ENCODE measurements around the gene KRTAP5-2.
"Not testable (repeated sequence)": the region's sequence is repeated elsewhere in the genome, so short reads cannot be mapped to it uniquely, and the experiment has no call there.

KRTAP5-2 gene

DNA sequence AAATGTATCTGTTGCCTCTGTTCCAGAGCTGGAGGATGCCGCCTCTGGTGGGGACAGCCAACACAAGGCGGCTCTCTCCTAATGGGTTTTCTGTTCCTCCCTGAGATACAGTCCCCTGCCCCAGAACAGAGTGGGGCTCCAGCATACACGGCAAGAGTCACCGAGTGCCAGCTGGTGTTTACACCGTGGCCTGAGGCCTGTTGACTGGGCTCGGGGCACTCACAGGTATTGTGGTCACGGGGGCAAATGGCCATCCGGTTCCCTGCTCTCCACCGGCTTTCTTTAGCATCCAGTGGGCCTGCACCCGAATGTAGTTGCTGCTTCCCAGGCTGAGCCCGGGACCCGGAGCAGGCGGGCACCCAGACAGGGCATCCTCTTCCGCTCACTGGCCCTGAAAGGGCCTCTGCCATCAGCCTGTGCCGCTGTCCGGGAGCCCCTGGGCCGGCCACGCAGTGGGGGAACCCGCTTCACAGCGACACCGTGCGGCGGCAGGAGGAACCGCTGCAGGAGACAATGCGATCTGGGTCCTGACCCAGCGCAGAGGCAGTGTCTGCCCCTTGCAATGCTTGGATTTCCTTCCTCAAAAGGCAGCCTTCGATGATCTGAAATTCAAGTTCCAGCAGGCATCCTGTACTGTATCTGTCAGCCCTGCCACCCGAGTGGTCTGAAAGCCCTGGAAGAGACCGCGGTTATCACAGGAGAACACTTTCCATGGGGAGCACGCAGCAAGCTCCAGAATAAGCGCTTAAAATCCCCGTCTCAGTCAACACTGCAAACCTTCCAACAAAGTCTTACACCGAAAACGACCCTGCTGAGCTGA is 30.6 kb upstream of the KRTAP5-2 start:
- DNase-seq (ENCODE audit: low spot score): peak; percentile 87

DNA sequence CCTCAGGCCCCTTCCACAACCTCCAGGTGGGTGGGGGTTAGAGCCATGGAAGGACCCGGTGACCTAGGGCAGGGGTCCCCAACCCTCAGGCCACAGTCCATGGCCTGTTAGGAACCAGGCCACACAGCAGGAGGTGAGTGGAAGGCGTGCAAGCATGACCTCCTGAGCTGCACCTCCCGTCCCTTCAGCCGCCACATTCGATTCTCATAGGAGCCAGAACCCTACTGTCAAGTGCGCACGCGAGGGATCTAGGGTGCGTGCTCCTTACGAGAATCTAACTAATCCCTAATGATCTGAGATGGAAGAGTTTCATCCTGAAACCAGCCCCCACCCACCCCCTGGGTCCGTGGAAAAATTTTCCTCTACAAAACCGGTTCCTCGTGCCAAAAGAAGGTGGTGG is 27.4 kb upstream of the KRTAP5-2 start:
- no peak for DNase-seq (ENCODE audit: low spot score)

DNA sequence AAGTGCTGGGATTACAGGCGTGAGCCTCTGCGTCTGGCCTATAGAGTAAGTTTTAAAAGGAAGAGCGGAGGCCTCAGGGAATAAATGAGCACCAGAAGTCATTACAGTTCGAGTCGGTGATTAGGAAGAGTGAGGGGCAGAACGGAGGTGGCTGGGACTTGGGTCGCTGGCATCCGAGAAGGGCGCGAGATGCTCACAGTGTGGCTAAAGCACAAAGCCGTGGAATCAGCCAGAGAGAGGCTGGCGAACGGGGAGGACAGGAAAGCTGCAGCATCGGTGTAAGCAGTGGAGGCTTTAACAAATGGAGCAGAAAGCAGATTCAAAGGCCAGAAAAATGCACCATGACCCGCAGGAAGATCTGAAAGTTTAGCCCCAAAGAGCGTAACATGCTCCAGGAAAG is 26.5 kb upstream of the KRTAP5-2 start:
- DNase-seq (ENCODE audit: low spot score): no peak

DNA sequence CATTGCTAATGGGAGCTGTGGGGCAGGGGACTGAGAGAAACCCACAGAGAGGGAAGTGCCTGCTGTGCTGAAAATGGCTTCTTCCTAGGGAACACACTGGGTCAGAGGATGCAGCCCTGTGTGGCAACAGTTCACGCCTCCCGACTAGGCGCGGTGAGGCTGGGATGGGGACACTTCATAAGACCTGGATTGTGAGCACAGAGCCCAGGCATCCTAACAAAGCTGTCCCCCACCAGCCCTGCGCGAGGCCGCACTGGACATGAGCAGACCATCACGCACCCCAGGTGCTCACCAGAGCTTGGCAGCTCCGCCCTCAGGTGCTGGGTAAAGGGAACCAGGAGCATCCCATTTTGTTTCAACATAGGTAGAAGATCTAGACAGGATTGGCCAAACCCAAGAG is 25.6 kb upstream of the KRTAP5-2 start:
- no peak for DNase-seq (ENCODE audit: low spot score)

DNA sequence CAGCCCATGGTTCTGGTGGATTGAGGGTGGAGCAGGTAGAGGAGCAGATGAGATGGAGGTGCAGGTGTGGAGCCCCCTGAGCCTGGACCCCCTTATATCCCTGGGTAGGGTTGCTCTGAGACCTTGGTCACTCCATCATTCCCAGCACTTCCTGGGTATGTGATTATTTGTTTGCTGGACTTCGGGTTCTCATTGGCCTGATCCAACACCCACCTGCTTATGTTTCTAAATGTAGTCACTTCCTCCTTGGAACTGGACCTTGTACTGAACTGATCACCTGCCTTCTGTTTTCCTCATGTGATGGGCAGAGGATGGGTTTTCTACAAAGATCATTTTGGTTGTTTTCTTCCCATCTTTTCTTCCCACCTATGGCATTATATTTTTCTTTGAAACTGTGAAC is 24.0 kb upstream of the KRTAP5-2 start, which contains the start of gene KRTAP5-4:
Gene KRTAP5-4, minus strand, starts transcription at position 53 of the 400 bp plus-strand sequence. Its CDS starts 45 bp downstream, at position 8.
- DNase-seq (ENCODE audit: low spot score): no peak

DNA sequence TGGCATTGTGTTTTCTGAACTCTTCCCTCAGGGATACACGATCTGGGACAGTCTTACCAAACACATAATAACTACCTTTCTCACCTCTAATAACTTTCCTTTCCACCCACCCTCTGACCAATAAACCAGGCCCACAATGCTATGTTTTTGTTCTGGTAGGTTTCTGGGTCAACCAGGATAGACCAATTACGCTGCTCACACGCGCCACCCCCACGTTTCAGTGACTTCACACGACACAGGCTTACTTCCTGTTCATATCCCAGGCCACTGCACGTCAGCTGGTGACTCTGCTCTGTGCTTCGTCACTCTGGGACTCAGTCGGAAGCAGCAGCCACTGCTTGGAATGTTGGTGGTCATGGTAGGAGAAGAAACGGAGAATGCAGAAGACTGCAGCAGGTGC is 21.4 kb upstream of the KRTAP5-2 start:
- no peak for DNase-seq (ENCODE audit: low spot score)

DNA sequence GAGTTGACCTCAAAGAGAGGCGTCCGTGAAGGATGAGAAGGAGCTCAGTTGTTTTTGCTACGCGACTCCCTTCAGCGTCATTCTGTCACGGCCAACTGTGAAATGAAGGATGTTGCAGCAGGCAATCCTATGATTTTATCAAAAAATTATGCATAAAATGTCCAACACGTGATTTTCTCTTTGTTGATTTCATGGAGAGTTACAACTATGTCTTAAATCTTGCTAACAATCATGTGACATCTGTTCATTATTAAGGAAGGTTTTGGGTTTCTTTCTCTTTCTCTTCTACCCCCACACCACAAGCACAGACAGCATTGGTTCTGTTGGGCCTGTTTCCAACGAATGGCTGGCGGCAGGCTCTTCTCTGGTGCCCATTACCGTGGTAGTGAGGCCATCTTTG is 20.1 kb upstream of the KRTAP5-2 start:
- DNase-seq (ENCODE audit: low spot score): no peak

DNA sequence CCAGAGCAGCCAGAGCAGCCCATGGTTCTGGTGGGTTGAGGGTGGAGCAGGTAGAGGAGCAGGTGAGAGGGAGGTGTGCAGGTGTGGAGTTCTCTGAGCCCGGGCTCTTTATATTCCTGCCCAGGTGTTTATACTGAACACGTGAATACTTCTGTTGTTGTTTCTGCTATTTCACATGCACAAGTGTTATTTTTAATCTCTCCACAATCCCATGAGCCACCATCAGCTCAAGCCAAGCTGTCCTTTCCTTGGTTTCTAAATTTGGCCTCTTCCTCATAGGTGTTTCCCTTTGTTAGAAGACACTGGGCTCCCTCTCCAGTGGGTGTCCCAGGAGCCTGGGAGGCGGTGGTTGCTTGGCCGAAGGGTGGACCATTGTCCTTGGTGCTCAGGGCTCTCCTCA is 10.3 kb upstream of the KRTAP5-2 start, which contains the start of gene KRTAP5-3:
Gene KRTAP5-3, minus strand, starts transcription at position 101 of the 400 bp plus-strand sequence. Its CDS starts 78 bp downstream, at position 23.
- DNase-seq (ENCODE audit: low spot score): no peak

DNA sequence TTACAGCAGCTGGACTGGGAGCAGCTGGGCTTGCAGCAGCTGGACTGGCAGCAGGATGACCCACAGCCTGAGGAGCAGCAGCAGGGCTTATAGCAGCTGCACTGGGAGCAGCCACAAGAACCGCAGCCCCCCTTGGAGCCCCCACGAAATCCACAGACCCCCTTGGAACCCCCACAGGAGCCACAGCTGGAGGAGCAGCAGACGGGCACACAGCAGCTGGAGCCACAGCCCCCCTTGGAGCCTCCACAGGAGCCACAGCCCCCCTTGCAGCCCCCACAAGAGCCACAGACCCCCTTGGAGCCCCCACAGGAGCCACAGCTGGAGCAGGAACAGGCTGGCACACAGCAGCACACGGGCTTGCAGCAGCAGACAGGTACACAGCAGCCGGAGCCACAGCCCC is 9.8 kb upstream of the KRTAP5-2 start:
- not testable (repeated sequence) for DNase-seq (ENCODE audit: low spot score)

DNA sequence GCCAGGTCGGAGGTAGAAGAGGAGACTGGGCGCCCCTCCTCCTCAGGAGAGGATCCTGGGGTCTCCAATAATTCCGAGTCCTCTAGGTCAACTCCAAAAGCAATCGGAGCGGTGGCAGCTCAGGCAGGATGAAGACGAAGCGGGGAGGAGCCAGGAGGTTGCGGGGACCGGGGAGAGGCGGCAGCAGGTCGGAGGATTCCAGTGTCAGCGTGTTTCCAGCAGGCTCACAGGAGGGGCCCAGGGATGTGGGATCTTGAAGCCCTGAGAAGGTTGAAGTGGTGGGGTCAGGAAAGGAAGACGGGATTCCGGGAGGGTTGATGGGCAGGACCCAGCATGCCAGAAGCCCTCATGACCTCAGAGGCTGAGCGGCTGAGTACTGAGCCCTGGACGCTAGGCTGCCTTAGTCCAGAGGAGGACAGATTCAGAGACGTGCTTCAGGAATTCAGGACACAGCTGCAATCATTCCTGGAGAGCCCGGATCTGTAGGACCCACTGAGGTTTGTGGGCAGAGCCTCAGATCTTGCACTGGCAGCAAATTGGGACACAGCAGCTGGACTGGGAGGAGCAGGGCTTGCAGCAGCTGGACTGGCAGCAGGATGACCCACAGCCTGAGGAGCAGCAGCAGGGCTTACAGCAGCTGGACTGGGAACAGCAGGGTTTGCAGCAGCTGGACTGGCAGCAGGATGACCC is 9.2 kb upstream of the KRTAP5-2 start:
- not testable (repeated sequence) for DNase-seq (ENCODE audit: low spot score)

DNA sequence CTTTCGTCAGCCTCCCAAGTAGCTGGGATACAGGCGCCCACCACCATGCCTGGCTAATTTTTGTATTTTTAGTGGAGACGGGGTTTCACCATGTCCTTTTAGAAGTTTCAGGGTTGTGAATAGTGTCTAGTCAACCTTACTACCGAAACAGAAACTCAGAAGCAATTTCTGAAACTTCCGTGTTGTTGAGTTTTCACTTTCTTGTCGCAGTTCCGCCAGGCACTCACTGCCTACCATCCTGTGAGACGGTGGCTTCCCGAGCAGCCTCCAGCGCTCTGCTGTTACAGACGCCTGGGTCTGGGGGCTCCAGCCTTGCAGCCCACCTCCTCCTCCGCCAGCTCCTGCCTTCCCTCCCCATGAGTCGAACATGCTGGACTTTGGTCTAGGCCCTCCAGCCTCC is 7.8 kb upstream of the KRTAP5-2 start:
- not testable (repeated sequence) for DNase-seq (ENCODE audit: low spot score)

DNA sequence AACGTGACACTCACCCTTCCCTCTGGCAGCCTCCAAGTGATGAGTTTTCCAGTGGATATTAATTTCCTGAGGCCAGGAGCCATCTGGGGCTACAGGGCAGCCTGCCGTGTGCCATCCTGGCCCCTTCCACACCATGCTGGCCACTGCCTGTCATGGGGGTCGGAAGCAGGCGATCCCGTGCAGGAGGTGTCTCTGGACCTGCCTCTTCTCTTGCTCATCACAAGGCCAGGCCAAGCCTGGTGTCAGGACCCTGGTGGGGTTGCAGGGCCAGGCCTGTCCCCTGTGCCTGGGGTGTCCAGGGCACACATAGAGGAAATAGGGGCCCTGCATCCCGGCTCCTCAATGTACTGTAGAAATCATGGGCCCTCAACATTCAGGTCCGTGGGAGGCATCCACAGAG is 6.6 kb upstream of the KRTAP5-2 start:
- DNase-seq (ENCODE audit: low spot score): no peak

DNA sequence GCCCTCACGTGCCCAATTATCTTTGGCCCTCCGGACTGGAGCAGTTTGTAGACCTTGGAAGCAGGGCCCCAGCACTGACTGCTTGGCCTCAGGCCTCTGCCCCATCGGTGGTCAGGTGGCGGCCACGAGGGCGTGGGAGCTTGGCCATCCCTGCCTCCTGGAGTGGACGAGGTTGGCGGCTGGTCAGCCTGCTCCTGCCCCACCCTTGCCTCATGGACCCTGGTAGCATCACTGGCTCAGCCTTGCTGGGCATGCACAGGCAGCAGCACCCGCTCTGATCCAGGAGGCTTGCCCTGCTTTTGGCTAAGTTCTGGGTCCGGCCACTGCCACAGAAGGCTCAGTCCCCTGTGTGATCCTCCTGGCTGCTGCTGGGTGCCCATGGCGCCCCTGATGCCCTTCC is 6.1 kb upstream of the KRTAP5-2 start:
- no peak for DNase-seq (ENCODE audit: low spot score)

DNA sequence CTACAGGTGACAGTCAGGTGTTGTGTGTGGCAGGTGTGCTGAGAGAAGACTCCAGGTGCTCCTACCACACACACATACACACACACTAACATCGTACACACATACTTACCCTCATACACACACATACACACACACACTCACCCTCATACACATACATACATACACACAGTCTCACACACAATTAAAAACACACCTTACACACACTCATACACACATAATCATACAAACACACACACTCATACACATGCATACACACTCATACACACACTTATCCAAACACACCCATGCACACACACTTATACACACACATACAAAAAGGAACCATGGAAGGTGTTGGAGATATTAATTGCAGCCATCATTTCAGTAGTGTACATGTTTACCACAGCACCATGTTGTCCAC is 5.5 kb upstream of the KRTAP5-2 start:
- no peak for DNase-seq (ENCODE audit: low spot score)

DNA sequence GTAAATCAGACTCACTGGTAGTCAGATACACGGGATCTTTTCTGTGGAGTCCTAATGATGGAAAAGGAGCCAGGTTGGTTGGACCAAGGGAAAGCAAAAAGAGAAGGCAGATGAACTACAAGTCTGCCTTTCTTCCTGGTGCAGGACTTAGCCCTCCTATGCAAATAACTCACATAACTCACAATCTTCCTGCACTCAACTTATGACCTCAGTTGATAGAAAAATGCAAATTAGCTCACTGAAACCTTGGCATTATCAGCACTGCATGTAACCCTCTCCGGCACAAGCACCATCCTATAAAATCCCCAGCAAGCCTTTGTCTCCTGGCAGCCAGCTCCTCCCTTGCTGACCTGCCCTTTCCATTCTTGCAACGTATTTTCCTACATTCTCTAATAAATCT is 3.6 kb upstream of the KRTAP5-2 start:
- not testable (repeated sequence) for DNase-seq (ENCODE audit: low spot score)

DNA sequence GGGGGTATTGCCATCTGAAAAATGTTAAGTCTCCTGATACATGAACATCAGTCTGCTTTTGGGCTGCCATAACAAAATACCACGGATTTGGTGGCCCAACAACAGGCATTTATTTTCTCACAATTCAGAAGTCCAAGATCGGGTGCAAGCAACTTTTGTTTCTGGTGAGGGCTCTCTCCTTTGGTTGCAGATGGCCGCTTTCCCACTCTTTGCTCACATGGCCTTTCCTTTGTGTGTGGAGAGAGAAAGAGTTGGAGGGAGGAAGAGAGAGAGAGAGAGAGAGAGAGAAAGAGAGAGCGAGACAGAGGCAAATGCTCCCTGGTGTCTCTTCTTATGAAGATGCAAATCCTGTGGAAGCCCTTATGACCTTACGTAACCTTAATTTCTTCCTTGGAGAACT is 2.5 kb upstream of the KRTAP5-2 start:
- DNase-seq (ENCODE audit: low spot score): no peak

DNA sequence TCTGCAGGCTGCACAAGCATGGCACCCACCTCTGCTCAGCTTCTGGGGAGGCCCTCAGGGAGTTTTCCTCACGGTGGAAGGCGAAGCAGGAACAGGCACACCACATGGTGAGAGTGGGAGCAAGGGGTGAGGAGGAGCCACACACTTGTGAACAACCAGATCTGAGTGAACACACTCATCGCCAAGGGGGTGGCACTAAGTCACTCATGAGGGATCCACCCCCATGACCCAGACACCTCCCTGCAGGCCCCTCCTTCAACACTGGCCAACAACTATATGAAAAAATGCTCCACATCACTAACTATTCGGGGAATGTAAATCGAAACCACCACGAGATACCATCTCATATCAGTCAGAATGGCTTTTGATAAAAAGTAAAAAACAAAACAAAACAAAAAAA is 722 bp upstream of the KRTAP5-2 start:
- DNase-seq (ENCODE audit: low spot score): no peak

DNA sequence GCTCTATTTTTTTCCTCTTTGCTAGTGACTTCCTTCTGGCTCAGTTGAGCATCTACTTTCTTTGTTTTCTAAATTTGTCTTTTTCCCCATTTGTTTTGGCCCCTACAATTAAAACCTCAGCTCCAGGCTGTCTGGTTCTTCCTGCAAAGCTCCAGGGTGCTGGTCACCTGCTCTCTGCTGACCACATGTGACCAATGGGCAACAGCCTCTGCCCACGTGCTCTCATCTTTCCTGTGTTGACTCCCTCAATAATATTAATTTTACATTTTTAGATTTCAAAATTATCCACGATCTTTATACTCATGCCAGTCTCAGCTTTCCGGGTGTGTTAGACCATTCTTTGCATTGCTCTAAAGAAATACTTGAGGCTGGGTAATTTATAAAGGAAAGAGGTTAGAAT is 312 bp upstream of the KRTAP5-2 start:
- not testable (repeated sequence) for DNase-seq (ENCODE audit: low spot score)

DNA sequence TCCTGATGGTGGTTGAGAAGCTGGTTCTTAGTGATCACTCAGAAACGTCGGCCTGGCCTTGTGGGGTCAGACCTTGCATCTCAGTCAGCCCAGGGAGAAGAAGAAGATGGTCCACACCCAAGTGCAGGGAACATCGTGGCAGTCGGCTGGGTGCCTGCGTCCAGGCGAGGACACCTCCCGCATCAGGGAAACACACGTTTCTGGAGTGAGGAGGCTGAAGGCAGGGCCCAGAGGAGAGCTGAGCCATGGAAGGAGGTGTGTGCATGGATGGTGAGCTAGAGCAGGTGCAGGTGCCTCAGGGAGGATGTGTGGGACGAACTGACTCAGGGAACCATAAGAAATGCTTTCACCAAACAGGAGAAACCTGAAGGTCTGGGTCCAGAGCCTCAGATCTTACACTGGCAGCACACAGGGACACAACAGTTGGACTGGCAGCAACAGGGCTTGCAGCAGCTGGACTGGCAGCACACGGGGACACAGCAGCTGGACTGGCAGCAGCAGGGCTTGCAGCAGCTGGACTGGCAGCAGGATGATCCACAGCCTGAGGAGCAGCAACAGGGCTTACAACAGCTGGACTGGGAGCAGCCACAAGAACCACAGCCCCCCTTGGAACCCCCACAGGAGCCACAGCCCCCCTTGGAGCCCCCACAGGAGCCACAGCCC is 632 bp downstream of the KRTAP5-2 start:
- DNase-seq (ENCODE audit: low spot score): no peak

DNA sequence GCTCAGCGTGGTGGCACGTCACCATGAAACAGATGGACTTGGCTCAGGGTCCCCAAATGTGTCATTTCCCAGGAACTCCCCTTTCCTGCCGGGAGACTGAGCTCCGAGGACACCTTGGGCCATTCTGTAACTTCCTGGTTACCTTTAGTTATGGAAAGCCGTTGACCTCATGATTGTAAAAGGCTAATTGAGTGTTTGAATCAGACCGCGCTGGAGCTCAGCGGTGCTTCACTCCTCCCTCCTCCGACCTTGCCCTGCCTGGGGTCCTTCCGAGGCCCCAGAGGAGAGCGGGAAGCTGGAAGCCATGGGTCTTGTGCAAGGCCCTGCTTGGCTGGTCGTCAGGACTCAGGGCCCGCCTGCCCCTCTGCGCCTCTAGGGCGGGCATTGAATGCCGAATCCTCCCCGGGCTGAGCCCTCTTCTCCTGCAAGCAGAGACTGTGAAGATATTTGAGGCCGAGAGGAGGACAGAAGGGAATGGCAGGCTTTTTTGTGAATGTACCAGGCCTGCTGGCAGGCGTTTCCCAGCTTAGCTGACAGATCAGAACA is 1.4 kb downstream of the KRTAP5-2 start:
- not testable (repeated sequence) for DNase-seq (ENCODE audit: low spot score)

DNA sequence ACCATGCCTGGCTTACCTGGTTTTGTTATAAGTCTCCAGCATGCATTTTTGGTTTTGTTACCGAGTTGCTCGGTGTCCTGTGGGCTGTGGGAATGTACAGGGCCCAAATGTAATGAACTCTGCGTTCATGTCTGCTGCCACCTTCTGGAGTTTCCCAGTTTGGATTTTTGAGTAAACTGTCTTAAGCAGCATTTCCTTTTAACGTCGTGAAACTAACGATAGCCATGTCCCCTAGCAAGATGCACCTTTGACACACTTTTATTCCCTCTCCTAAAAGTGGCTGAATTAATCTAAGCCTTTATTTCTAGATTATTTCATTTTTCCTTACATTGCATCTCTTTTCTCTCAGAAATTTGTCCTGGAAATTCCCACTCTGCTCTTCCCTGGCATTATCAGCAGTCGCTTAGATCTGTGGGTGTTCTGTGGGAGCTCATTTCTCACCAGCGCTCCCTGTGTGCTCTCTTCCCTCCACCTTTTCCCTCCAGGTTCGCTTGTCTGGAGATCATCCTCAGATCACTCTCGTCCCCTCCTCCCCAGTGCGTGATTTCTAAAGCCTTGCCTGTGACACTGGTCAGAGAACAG is 2.0 kb downstream of the KRTAP5-2 start:
- not testable (repeated sequence) for DNase-seq (ENCODE audit: low spot score)

DNA sequence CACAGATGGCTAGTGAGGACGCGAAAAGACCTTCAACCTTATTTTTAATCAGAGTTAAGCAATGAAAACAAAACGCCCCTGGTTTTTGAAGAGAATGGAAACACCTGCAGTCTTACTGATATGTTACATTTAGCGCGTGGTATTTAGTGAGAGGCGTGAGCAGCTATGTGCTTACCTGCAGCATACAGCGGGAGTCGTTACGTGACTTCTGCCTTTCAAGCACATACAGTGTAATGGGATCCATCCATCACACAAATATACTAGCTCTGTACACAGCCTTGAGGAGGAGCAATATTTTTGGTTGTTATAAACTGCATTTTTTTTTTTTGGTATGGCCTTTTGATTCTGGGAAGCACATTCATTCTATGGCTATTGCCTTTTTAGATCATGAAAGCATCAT is 5.5 kb downstream of the KRTAP5-2 start:
- DNase-seq (ENCODE audit: low spot score): no peak
